Stimulated activated CD8-positive, alpha-beta memory T cell treated with anti-CD3 and anti-CD28 coated beads, Interleukin-2, amount 100 ng/mL, for 48 hours (primary cell): ENCODE measurements around the gene TRIM64.
"Not testable (repeated sequence)": the region's sequence is repeated elsewhere in the genome, so short reads cannot be mapped to it uniquely, and the experiment has no call there.

Experiments
- DNase-seq, 2 donors: peaks; one replicate each; pipeline ENCODE4 v3.0.0-alpha.2; 2020; ENCODE audit warnings: low read depth in 2 of 2

TRIM64 gene, protein sequence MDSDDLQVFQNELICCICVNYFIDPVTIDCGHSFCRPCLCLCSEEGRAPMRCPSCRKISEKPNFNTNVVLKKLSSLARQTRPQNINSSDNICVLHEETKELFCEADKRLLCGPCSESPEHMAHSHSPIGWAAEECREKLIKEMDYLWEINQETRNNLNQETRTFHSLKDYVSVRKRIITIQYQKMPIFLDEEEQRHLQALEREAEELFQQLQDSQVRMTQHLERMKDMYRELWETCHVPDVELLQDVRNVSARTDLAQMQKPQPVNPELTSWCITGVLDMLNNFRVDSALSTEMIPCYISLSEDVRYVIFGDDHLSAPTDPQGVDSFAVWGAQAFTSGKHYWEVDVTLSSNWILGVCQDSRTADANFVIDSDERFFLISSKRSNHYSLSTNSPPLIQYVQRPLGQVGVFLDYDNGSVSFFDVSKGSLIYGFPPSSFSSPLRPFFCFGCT

DNA sequence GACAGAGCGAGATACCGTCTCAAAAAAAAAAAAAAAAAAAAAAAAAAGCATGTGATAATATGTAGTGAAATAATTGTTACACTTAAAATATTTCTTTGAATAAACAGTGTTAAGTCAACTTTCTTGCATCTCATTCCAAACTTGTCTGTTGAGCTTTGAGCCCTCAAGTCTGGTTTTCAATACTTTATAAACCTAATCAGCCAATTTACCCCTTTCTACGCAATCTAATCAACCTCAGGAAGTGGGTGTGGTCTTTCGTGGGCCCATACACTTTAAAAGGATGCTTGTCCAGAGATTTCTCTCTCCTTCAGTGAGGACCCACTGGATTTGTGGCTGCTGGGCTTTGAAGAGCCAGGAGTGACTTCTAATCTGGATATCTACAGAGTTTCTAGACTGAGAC is at the start of gene TRIM64:
TRIM64 (plus strand) TSS at position 301 of the 400 bp plus-strand sequence. CDS start 2,467 bp downstream, outside the sequence.
- DNase-seq = not testable (repeated sequence)

DNA sequence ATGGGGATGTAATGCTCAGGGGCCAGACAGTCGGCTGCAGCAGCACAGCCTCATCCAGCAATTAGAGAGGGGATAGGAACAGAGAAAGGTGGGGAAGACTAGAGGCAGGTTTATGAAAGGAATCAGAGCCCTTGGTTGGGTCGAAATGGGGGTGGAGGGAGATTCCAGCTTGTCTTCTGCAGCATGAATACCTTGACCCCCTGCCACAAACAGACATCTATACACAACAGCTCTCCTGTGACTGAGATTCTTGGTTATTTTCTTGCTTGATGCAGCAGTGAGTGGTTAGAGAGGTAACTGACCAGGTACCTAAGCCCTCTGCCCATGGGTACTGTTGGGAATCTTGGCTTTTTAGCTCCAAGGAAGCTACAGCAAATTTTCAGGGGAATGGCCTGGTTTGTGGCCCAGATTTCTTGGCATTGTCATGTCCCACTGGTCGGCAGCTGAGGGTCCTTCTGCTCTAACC is 43.6 kb upstream of the TRIM64 start, which contains the start of gene TRIM49D1:
TRIM49D1 (minus strand) TSS at position 51 of the 466 bp plus-strand sequence. CDS start 4,535 bp downstream, outside the sequence.
- no peak for DNase-seq

DNA sequence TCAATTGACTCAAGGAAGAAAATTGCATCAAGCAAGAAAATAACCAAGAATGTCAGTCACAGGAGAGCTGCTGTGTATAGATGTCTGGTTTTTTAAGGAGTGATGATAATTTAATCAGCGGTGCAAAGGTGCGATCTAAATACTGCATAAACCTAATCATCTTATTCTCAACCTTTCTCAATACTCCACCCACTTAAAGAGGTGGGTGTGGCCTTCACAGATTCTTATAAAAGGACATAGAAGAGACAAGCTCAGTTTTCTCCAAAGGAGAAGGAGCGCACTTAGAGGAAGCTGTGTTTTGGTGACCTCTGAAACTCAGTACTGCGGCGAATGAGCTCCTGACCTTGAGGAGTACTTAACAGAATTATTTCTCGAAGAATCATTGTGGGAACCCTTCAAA is 42.1 kb upstream of the TRIM64 start, which contains the start of gene TRIM49D2:
TRIM49D2 (plus strand) TSS at position 301 of the 400 bp plus-strand sequence. CDS start 2,698 bp downstream, outside the sequence.
- DNase-seq = not testable (repeated sequence)

GRCh38 chr11:89960833-89961232 is 5.0 kb upstream of the TRIM64 start:
- DNase-seq = not testable (repeated sequence)
